SU-DHL-6 (cell line): ENCODE data around the gene APOM.

Source experiments
- CTCF ChIP-seq: fragments of 200-600 bp; sonication (generic); IDR thresholded peaks from one replicate; pipeline ENCODE4 v1.5.1; 2017; ENCODE audit warnings: antibody characterized with exemption, mild to moderate bottlenecking, low read length, moderate library complexity; ENCODE audit not compliant: insufficient read depth, poor library complexity, severe bottlenecking
- EZH2phosphoT487 ChIP-seq: fragments of 200-600 bp; sonication (generic), shearing (Covaris generic); conservative IDR thresholded peaks from 2 replicates; pipeline ENCODE4 v1.6.1; 2018; ENCODE audit warnings: mild to moderate bottlenecking, antibody characterized with exemption, low read length, moderate library complexity, mixed read lengths

- TF ChIP-seq CTCF (no peak), EZH2phosphoT487 (no peak)
Measured at GRCh38 chr6:31691078-31691463, 35.4 kb downstream of the APOM start.
